ENCODE measurements around the gene TMEM263. TPM values are rescaled to one million over a fixed set of nuclear protein-coding genes. Genes with fewer than 3 reads are reported as not detected.
A peak's percentile ranks its signal among the peaks of the same experiment; 100 is the strongest.
"Not testable (repeated sequence)": the region's sequence is repeated elsewhere in the genome, so short reads cannot be mapped to it uniquely, and the experiment has no call there.

The TMEM263 gene
- 56.7 and 65.5 TPM in 2 replicates for total RNA-seq (2014; rRNA removed; shearing (Covaris generic))

- peak; percentile 93 for DNase-seq (ENCODE audit: low spot score)
Measured at GRCh38 chr12:106955377-106956047, at the start of gene TMEM263. TSS of gene TMEM263 (plus strand) at chr12:106955907. CDS start at chr12:106967117, 11,210 bp downstream.

GRCh38 chr12:106906715-106907114 is 49.0 kb upstream of the TMEM263 start:
- DNase-seq (ENCODE audit: low spot score), result no peak

GRCh38 chr12:106907411-106907810 is 48.3 kb upstream of the TMEM263 start:
- no peak for DNase-seq (ENCODE audit: low spot score)

- DNase-seq (ENCODE audit: low spot score), result no peak
Measured at GRCh38 chr12:106907846-106908245, 47.9 kb upstream of the TMEM263 start.

GRCh38 chr12:106908561-106908960 is 47.1 kb upstream of the TMEM263 start:
- no peak for DNase-seq (ENCODE audit: low spot score)

- no peak for DNase-seq (ENCODE audit: low spot score)
Measured at GRCh38 chr12:106910202-106910601, 45.5 kb upstream of the TMEM263 start.

- no peak for DNase-seq (ENCODE audit: low spot score)
Measured at GRCh38 chr12:106911581-106911980, 44.1 kb upstream of the TMEM263 start.

GRCh38 chr12:106913456-106913855 is 42.3 kb upstream of the TMEM263 start:
- no peak for DNase-seq (ENCODE audit: low spot score)

GRCh38 chr12:106914796-106915634 is 40.7 kb upstream of the TMEM263 start:
- no peak for DNase-seq (ENCODE audit: low spot score)

GRCh38 chr12:106915635-106916026 is 40.1 kb upstream of the TMEM263 start:
- DNase-seq (ENCODE audit: low spot score), result no peak

GRCh38 chr12:106917503-106917902 is 38.2 kb upstream of the TMEM263 start:
- no peak for DNase-seq (ENCODE audit: low spot score)

GRCh38 chr12:106918746-106919145 is 37.0 kb upstream of the TMEM263 start:
- DNase-seq (ENCODE audit: low spot score), result no peak

- peak; percentile 31 for DNase-seq (ENCODE audit: low spot score)
Measured at GRCh38 chr12:106919910-106920544, 35.7 kb upstream of the TMEM263 start.

GRCh38 chr12:106921976-106922375 is 33.7 kb upstream of the TMEM263 start:
- DNase-seq (ENCODE audit: low spot score), result not testable (repeated sequence)

GRCh38 chr12:106923594-106923993 is 32.1 kb upstream of the TMEM263 start:
- DNase-seq (ENCODE audit: low spot score), result not testable (repeated sequence)

- no peak for DNase-seq (ENCODE audit: low spot score)
Measured at GRCh38 chr12:106924268-106924861, 31.3 kb upstream of the TMEM263 start.

GRCh38 chr12:106926657-106927056 is 29.1 kb upstream of the TMEM263 start:
- no peak for DNase-seq (ENCODE audit: low spot score)

GRCh38 chr12:106934277-106934676 is 21.4 kb upstream of the TMEM263 start:
- DNase-seq (ENCODE audit: low spot score), result no peak

GRCh38 chr12:106941481-106942156 is 14.1 kb upstream of the TMEM263 start:
- no peak for DNase-seq (ENCODE audit: low spot score)

- DNase-seq (ENCODE audit: low spot score), result no peak
Measured at GRCh38 chr12:106942775-106943174, 12.9 kb upstream of the TMEM263 start.

- DNase-seq (ENCODE audit: low spot score), result no peak
Measured at GRCh38 chr12:106945261-106945851, 10.4 kb upstream of the TMEM263 start.
